ENCODE measurements around the gene LRG1.

The LRG1 gene

DNA sequence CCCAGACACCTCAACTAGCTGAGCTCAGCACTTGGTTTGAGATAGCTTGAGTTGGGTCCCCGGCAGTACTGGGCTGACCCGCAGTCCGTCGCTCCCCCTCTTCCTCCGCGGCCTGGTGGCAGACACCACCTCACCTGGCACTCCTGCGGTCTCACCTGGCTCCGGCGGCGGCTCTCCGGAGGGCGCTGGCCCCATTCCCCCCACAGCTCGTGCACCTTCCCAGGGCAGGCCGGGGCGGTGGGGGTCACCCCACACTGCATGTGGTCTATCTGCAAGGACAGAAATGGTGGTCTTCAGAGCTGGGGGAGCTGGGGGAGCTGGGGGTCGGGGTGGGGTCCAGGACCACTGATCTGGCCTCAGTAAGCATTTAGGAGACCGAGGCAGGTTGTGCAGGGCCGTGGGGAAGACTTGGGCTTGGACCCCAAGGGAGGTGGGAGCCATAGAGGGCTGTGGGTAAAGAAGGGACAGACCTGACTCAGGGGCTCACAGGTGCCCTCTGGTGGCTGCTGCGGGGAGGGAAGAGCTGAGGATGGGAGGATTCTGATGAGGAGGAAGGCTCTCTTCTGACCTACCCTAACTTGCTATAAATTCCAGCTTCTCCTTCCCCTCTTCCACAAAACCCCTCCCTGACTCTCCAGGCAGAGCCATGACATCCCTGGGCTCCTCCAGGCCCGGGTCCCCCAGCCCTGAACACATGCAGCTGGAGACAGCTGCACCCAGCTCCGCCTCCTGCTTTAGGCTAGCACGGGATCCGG, 14.9 kb downstream of the LRG1 start:
- no peak for DNase-seq

GRCh38 chr19:4523306-4524110, 16.3 kb downstream of the LRG1 start:
- DNase-seq = no peak

DNA sequence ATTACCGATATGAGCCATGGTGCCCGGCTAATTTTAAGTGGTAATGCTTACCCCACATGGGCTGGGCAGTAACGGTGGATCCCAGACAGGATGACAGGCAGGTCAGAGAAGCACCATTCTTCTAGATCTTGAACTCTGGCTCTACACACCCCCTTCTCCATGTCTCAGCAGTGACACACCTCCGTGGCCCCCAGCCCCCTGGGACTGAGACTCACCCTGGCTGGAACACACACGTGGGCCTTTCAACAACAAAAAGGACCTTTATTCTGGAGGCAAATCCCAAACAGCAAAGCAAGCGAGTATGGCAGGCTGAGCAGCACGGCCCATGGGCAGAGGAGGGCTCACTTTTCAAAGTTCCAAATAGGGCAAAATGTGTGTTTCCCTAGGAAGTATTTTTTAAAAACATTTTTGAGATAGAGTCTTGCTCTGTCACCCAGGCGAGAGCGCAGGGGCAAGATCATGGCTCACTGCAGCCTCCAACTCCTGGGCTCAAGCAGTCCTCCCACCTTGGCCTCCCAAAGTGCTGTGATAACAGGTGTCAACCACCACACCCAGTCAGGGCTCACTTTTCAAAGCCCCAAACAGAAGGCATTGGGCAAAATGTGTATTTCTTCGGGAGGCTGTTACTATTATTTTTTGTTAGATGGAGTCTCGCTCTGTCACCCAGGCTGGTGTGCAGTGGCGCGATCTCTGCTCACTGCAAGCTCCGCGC, 17.4 kb downstream of the LRG1 start:
- no peak for DNase-seq

- no peak for DNase-seq
Observed at GRCh38 chr19:4521888-4522242, 18.0 kb downstream of the LRG1 start.

DNA sequence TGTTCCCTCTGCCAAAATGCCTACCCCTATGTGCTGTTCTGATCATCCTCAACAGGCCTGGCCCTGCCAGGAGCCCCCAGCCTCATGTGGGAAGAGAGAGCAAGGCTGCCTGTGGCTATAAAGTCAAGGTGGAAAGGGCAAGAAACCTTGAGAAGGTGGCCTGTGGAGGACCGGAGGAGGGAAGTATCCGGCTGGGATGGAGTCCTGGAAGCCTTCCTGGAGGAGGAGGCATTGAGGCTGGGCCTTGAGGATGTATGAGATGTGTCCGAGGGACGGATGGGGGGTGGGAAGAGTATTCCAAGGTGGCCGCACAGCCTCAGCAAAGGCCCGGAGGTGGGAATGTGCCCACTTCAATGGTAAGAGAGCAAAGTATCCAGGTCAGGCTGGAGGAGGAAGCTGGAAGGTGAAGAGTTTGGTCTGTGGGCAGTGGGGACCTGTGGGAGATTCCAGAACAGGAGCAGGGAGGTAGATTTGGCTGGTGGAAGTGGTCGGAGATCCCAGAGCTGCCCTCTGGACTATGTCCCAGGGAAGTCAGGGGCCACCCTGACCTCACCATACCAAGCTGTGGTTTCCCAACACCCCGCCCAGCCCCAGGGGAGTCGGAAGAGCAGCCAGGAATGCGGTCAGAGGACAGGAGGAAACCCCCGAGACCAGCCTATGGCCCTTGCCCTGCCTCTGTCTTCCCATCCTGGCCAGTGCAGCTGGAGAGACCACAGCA, 18.5 kb downstream of the LRG1 start:
- no peak for DNase-seq

DNA sequence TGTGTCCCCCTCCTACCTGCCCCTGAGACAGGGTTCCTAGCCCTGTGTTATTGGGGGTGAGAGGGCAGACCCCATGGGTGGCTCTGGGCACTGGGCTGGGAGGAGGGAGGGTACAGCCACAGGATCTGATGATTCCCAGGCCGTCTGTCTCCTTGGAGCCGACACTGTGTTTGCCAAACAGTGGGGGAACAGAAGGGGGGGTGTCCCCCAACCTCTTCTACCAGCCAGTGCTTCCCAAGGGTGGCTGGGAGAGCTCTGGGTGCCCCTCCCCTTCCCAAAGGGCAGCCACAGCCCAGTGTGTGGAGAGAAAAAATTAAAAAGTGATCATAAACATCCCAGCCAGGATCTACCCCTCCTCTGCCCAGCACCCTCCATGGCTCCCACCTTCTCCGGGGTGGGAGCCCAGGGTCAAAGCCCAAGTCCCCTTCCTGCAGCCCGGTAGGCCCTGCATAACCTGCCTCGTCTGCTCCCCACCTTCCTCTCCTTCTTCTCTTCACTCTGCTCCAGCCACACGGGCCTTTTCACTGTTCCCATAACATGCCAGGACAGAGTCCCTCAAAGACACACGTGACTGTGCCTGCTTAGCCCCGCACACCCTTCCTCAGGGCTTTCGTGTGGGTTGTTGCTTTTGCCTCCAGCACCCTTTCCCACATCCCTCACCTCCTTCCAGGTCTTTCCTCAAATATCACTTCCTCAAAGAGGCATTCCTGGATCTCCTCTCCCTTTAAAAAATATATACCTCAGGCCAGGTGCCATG, 20.1 kb downstream of the LRG1 start:
- no peak for DNase-seq

GRCh38 chr19:4519172-4519496, 20.7 kb downstream of the LRG1 start:
- no peak for DNase-seq

- DNase-seq = peak; percentile 67
Observed at GRCh38 chr19:4518345-4519171, 21.3 kb downstream of the LRG1 start, which contains the start of gene PLIN4. TSS of gene PLIN4 (minus strand) at chr19:4518486. CDS start at chr19:4518272, 214 bp downstream.

- no peak for DNase-seq
Observed at GRCh38 chr19:4517451-4518057, 22.3 kb downstream of the LRG1 start.

- DNase-seq = no peak
Observed at GRCh38 chr19:4516939-4517300, 22.9 kb downstream of the LRG1 start.

- no peak for DNase-seq
Observed at GRCh38 chr19:4516199-4516938, 23.5 kb downstream of the LRG1 start.

- DNase-seq = no peak
Observed at GRCh38 chr19:4515732-4516131, 24.1 kb downstream of the LRG1 start.

- DNase-seq = no peak
Observed at GRCh38 chr19:4513248-4513647, 26.6 kb downstream of the LRG1 start.

DNA sequence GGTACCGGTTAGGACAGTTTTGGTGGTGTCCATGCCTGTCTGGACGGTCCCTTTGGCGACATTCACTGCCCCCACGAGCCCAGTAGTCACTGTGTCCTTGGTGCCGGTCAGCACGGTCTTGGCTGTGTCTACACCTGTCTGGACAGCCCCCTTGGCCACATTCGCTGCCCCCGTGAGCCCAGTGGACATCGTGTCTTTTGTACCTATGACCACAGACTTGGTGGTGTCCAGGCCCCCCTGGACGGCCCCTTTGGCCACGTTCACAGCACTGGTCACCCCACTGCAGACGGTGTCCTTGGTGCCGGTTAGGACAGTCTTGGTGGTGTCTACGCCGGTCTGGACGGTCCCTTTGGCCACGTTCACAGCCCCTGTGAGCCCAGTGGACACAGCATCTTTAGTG, 27.8 kb downstream of the LRG1 start:
- DNase-seq = no peak

- DNase-seq = no peak
Observed at GRCh38 chr19:4511300-4512054, 28.4 kb downstream of the LRG1 start.

DNA sequence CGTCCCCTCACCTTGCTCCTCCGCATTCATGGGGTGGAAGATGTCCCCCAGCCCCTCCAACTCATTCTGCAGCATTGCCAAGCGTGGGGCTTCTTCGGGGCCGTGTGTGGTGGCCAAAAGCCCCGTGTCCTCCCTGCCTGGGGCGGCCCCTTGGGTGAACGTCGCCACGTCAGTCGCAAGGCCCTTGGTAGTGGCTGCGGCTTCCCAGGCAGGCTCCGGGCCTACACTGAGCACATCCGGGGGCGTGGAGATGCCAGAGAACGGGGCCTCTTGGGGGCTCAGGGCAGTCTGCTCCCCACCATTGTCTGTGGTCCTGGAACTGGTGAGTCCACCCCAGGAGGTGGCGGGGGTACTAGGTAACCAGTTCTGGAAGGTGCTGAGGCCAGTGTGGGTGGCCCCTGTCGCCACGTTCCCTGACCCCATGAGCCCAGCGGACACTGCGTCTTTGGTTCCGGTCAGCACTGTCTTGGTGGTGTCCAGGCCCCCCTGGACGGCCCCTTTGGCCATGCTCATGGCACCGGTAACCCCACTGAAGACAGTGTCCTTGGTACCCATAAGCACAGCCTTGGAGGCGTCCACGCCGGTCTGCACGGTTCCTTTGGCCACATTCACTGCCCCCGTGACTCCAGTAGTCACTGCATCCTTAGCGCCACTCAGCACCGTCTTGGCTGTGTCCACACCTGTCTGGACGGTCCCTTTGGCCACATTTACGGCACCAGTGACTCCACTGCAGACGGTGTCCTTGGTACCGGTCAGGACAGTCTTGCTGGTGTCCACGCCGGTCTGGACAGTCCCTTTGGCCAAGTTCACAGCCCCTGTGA, 29.2 kb downstream of the LRG1 start:
- no peak for DNase-seq

GRCh38 chr19:4508698-4509097, 31.1 kb downstream of the LRG1 start:
- DNase-seq = no peak

GRCh38 chr19:4507804-4508203, 32.0 kb downstream of the LRG1 start:
- no peak for DNase-seq

DNA sequence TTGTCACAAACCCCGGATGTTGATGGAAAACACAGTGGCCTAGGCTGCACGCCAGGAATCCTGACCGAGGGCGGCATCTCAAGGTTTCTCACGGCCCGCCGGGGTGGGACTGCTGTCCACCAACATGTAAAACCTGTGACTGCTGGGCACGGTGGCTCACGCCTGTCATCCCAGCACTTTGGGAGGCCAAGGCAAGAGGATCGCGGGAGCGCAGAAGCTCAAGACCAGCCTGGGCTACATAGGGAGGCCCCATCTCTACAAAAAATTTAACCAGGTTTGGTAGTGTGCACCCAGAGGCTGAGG, 32.7 kb downstream of the LRG1 start:
- DNase-seq = no peak
